ENCODE results near the gene FAM107B. TPM values are rescaled to one million over a fixed set of nuclear protein-coding genes. Genes with fewer than 3 reads are reported as not detected.
"Not testable (repeated sequence)": the region's sequence is repeated elsewhere in the genome, so short reads cannot be mapped to it uniquely, and the experiment has no call there.

Gene FAM107B
- total RNA-seq, 2 experiments from 2014 or later: 140 to 142 TPM

- ChIA-PET CTCF (no interaction called here), POLR2A (no interaction called here)
Measured at GRCh38 chr10:14740684-14741247, 33.9 kb downstream of the FAM107B start.

GRCh38 chr10:14737808-14738545 lies 36.7 kb downstream of the FAM107B start:
- POLR2A ChIA-PET: interaction anchor here (0.6 kb wide), 1 partner anchor 341 kb away, joined by 6 read pairs; no protein-coding TSS in a partner anchor

DNA sequence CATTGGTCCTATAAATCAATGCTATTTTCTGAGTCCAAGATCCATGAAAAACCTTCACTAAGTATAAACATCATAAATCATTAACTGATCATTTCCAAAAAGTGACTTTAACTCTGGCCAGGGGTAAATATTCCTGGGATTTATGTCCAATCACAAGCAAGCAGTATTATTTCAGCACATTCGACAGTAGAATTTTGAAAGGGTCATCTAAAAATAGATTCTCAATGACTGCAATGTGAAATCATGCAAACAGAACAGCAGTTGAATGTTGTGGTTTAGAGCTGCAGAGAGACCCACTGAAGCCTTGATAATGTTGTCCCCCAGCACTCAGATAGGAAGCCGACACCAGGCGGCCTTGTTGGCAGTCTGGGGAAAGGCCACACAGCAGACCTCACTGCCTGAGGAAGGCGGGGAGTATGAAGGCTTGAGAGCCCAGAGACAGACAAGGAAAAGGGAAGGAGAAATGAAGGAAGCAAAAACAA lies 38.1 kb downstream of the FAM107B start:
- POLR2A ChIA-PET: no interaction called here
- CTCF ChIA-PET: no interaction called here

More at GRCh38 chr10:14737808-14738545, 36.7 kb downstream of the FAM107B start:
- CTCF ChIA-PET: no interaction called here

- ChIA-PET CTCF (no interaction called here), POLR2A (no interaction called here)
Measured at GRCh38 chr10:14736043-14736442, 38.7 kb downstream of the FAM107B start.

GRCh38 chr10:14731875-14732512 lies 42.7 kb downstream of the FAM107B start:
- ChIA-PET CTCF (no interaction called here), POLR2A (no interaction called here)

DNA sequence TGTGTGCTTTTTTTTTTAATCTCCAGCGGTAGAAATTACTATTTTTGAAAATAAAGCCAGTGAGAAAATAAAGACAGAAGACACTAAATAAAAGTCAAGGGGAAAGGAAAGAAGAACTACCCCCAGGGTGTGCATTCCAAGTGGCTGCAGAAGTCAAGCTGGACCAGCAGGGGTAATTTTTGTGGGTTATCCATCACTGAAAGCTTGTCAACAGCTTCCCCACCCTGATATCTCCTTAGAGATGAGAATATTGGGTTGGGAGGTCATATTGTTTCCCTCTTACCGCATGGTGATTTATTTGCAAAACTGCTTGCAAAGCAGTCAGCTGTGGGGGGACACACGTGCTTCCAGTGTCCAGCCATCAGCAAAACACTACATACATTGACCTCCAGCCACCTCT lies 46.4 kb downstream of the FAM107B start:
- ChIA-PET POLR2A (no interaction called here), CTCF (no interaction called here)

DNA sequence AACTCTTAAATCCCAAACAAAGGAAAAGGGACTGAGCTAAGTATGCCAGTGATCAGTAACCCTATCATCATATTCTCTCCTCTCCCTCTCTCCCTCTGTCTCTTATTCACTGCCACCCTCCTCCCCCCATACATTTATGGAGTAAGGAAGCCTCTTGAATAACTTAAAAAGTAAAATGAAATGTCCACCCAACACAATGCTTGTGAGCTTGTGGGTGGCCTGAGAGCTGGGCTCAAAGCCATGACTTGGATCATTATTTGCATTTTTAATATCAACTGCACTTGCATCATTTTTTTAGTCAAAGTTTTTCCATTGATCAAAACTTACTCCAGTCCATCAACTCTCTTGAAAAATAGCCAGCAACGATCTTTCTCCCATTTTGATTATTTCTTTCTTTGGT lies 46.8 kb downstream of the FAM107B start:
- ChIA-PET CTCF (no interaction called here), POLR2A (no interaction called here)

GRCh38 chr10:14727465-14727864 lies 47.2 kb downstream of the FAM107B start:
- CTCF ChIA-PET: no interaction called here
- POLR2A ChIA-PET: no interaction called here

- CTCF ChIA-PET: no interaction called here
- POLR2A ChIA-PET: no interaction called here
Measured at GRCh38 chr10:14724931-14725330, 49.8 kb downstream of the FAM107B start.

GRCh38 chr10:14723052-14723689 lies 51.5 kb downstream of the FAM107B start:
- POLR2A ChIA-PET: no interaction called here
- CTCF ChIA-PET: no interaction called here

DNA sequence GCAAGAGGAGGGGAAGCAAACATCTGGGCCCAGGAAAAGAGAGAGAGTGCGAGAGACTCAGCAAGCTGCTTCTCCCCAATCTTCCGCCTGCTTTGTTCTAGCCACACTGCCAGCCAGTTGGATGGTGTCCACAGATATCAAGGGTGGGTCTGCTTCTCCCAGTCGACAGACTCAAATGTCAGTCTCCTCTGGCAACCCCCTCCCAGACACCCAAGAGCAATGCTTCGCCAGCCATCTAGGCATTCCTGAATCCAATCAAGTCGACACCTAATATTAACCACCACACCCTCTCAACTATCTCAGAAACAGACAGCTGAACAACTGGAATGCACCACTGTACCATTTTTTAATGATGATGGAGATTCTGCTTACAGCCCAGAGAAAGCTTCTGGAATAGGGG lies 57.1 kb downstream of the FAM107B start:
- ChIA-PET POLR2A (interaction anchor here (0.7 kb wide), 1 partner anchor 147 kb away, joined by 4 read pairs; no protein-coding TSS in a partner anchor), CTCF (interaction anchor here (0.5 to 1.4 kb wide), 2 partner anchors 13 to 20 kb away, joined by 3 read pairs; no protein-coding TSS in a partner anchor)

GRCh38 chr10:14712991-14713424 lies 61.7 kb downstream of the FAM107B start:
- ChIA-PET CTCF (interaction anchor here (0.6 kb wide), 1 partner anchor 624 kb away, joined by 3 read pairs; no protein-coding TSS in a partner anchor), POLR2A (no interaction called here)

DNA sequence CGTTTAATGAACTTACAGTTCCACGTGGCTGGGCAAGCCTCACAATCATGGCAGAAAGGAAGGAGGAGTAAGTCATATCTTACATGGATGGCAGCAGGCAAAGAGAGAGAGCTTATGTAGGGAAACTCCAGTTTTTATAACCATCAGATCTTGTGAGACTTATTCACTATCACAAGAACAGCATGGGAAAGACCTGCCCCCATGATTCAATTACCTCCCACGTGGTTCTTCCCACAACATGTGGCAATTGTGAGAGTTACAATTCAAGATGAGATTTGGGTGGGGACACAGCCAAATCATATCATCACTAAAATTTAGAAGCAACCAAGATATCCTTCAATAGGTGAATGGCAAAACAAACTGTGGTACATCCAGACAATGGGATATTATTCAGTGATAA lies 65.4 kb downstream of the FAM107B start:
- CTCF ChIA-PET, POLR2A ChIA-PET: not testable (repeated sequence)

- POLR2A ChIA-PET: no interaction called here
- CTCF ChIA-PET: no interaction called here
Measured at GRCh38 chr10:14707481-14707880, 67.2 kb downstream of the FAM107B start.

DNA sequence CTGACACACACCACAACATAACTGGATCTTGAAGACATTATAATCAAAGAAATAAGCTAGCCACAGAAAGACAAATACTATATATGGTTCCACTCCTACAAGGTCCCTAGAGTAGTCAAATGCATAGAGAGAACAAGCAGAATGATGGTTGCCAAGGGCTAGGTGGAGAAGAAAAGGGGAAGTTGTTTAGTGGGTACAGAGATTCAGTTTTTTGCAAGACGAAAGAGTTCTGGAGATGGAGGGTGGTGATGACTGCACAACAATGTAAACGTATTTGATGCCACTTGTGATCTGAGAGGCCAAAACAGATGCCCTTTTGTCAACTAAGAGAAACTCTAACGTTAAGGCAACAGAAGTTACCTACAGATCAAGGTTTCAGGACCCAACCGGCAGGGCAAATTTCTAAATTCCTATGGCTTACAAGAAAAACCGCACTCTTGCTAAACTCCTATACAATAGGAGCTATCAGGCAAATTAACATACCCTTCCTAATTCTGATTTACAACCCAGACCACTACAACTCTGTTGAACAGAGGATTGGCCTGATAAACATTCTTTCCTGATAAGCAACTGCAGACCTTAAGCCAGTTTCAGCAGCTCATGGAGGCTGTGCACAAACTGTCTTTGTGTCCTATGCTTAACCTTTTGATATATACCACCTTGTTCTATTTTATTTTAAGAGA lies 69.0 kb downstream of the FAM107B start:
- ChIA-PET POLR2A (interaction anchor here (0.6 kb wide), 1 partner anchor 18 kb away, joined by 3 read pairs; no protein-coding TSS in a partner anchor), CTCF (no interaction called here)

GRCh38 chr10:14703631-14704001 lies 71.1 kb downstream of the FAM107B start:
- ChIA-PET CTCF (no interaction called here), POLR2A (no interaction called here)

DNA sequence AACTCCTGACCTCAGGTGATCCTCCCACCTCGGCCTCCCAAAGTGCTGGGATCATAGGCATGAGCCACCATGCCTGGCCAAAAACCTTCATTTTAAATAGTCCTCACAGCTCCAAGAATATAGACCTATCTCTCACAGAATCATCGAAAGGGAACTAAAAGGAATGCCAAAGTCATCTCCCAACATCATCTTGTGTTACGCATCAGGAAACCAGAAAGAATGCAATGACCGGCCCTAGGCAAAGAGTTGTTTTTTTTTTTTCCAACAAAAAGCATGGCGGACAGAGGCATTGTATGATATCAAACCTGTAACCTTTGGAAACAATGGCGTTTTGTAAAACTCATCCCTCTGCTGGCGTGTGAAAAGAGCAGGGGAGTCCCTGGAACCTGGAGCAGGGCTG lies 73.2 kb downstream of the FAM107B start:
- CTCF ChIA-PET: no interaction called here

GRCh38 chr10:14700546-14700945 lies 74.2 kb downstream of the FAM107B start:
- CTCF ChIA-PET: no interaction called here

More for the DNA sequence above, 73.2 kb downstream of the FAM107B start:
- POLR2A ChIA-PET: no interaction called here

DNA sequence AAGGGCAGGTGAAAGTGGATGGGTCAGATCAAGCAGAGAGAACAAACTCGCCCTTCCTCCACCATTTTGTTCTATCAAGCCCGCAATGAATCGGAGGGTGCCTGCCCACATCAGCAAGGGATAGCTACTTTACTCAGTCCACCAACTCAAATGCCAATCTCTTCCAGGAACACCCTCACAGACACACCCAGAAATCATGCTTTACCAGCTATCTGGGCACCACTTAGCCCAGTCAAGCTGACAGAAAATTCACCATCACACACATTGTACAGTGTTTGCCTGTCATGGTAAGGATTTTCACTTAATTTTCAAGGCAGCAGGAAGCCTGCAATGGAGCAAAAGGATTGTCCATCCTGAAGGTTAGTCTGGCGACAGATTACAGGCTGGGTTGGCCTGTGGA lies 75.2 kb downstream of the FAM107B start:
- POLR2A ChIA-PET: interaction anchor here (0.6 kb wide), 1 partner anchor 162 kb away, joined by 6 read pairs; no protein-coding TSS in a partner anchor
- CTCF ChIA-PET: no interaction called here

More at GRCh38 chr10:14700546-14700945, 74.2 kb downstream of the FAM107B start:
- POLR2A ChIA-PET: no interaction called here

DNA sequence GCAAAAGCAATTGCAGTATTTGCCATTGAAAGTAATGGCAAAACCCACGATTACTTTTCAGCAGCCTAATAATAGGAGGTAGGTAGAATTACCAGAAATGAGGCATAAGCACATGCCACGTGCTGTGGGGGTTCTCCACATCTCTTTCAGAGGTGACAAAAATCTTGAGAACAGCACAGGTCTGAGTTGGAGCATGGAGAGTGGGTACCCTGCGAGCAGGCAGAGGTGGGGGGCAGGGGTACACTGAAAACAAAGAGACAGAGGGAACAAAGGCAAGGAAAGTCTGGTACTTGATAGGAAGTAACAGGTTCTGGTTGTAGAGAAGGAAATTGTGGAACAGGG lies 75.9 kb downstream of the FAM107B start:
- CTCF ChIA-PET: no interaction called here
- POLR2A ChIA-PET: interaction anchor here (0.6 kb wide), 1 partner anchor 161 kb away, joined by 6 read pairs; no protein-coding TSS in a partner anchor
